Astrocyte (in vitro differentiated cells and primary cell): Measurements from ENCODE around the gene CRTC1. TPM values are rescaled to one million over a fixed set of nuclear protein-coding genes. Genes with fewer than 3 reads are reported as not detected.

Experiments used
- DNase-seq: peaks from one replicate; pipeline ENCODE4 v3.0.0-alpha.2; 2010; ENCODE audit warnings: low read depth
- FAIRE-seq: peaks from 2 replicates; lab custom pipeline; 2011; peaks lifted over from hg19 to GRCh38; lab: Jason Lieb, UNC
- H2AFZ ChIP-seq: 2 replicates; pipeline ENCODE4 v1.6.0; 2012; ENCODE audit warnings: low read depth, low read length, inconsistent platforms
- H3K27ac ChIP-seq: 2 replicates; pipeline ENCODE4 v1.5.1; 2011; ENCODE audit warnings: low read depth, low read length, inconsistent platforms
- H3K27me3 ChIP-seq: 2 replicates; pipeline ENCODE4 v1.6.0; 2011; ENCODE audit warnings: low read length, inconsistent platforms; ENCODE audit not compliant: insufficient read depth
- H3K36me3 ChIP-seq: 2 replicates; pipeline ENCODE4 v1.5.1; 2011; ENCODE audit warnings: low read length, inconsistent platforms; ENCODE audit not compliant: insufficient read depth
- H3K4me1 ChIP-seq: 2 replicates; pipeline ENCODE4 v1.5.1; 2011; ENCODE audit warnings: low read length, inconsistent platforms; ENCODE audit not compliant: insufficient read depth
- H3K4me2 ChIP-seq: 2 replicates; pipeline ENCODE4 v1.6.0; 2012; ENCODE audit warnings: low read length, inconsistent platforms
- H3K4me3 ChIP-seq: 2 replicates; pipeline ENCODE4 v1.5.1; 2011; ENCODE audit warnings: low read depth, mild to moderate bottlenecking, low read length, inconsistent platforms; ENCODE audit not compliant: insufficient read depth
- H3K79me2 ChIP-seq: 2 replicates; pipeline ENCODE4 v1.6.0; 2012; ENCODE audit warnings: mild to moderate bottlenecking, low read length, inconsistent platforms; ENCODE audit not compliant: insufficient read depth
- H3K9ac ChIP-seq: 2 replicates; pipeline ENCODE4 v1.6.0; 2012; ENCODE audit warnings: mild to moderate bottlenecking, low read length, inconsistent platforms
- H3K9me3 ChIP-seq: 2 replicates; pipeline ENCODE4 v1.5.1; 2012; ENCODE audit warnings: low read depth, mild to moderate bottlenecking, low read length, inconsistent platforms; ENCODE audit not compliant: insufficient read depth
- H4K20me1 ChIP-seq: 2 replicates; pipeline ENCODE4 v1.6.0; 2012; ENCODE audit warnings: low read length, inconsistent platforms; ENCODE audit not compliant: insufficient read depth
- H3K27ac Mint-ChIP-seq: one replicate; pipeline ENCODE4 v1.8.0; 2021; ENCODE audit warnings: mild to moderate bottlenecking, mixed read lengths; ENCODE audit not compliant: unreplicated experiment
- H3K27me3 Mint-ChIP-seq: one replicate; pipeline ENCODE4 v1.8.0; 2021; ENCODE audit warnings: low read depth, mixed read lengths; ENCODE audit not compliant: unreplicated experiment
- H3K36me3 Mint-ChIP-seq: one replicate; pipeline ENCODE4 v1.8.0; 2021; ENCODE audit warnings: low read depth, mixed read lengths; ENCODE audit not compliant: unreplicated experiment
- H3K4me1 Mint-ChIP-seq: one replicate; pipeline ENCODE4 v1.8.0; 2021; ENCODE audit warnings: low read depth, mixed read lengths; ENCODE audit not compliant: unreplicated experiment
- H3K4me3 Mint-ChIP-seq: one replicate; pipeline ENCODE4 v1.8.0; 2021; ENCODE audit warnings: mild to moderate bottlenecking, moderate library complexity, mixed read lengths; ENCODE audit not compliant: unreplicated experiment
- H3K9me3 Mint-ChIP-seq: one replicate; pipeline ENCODE4 v1.8.0; 2021; ENCODE audit warnings: mild to moderate bottlenecking, mixed read lengths; ENCODE audit not compliant: unreplicated experiment
- CTCF ChIP-seq: IDR thresholded peaks from 2 replicates; pipeline ENCODE4 v1.5.1; 2011; ENCODE audit warnings: low read depth, mild to moderate bottlenecking, inconsistent platforms, low read length, moderate library complexity; ENCODE audit not compliant: insufficient read depth
- EZH2 ChIP-seq: IDR thresholded peaks from 2 replicates; pipeline ENCODE4 v1.6.1; 2012; ENCODE audit warnings: mild to moderate bottlenecking, low read length, inconsistent platforms; ENCODE audit not compliant: insufficient read depth
- total RNA-seq: library from RNA; stranded (reverse); gene quantifications from 2 replicates; pipeline ENCODE4 v1.2.1, GENCODE V29; 2021

The CRTC1 gene
- total RNA-seq, 1 donor from 2014 or later, result 8.4 TPM

- Mint-ChIP-seq H3K27me3 (peaks cover 5% of the 10 kb centered on the region), H3K27ac (no peak overlapping the region), H3K36me3 (peaks cover 6% of the 10 kb centered on the region), H3K4me1 (peaks cover 7% of the 10 kb centered on the region), H3K9me3 (no peaks in the 10 kb centered on the region), H3K4me3 (peak overlapping the region; percentile 60)
- no peaks in the 10 kb centered on the region for H3K36me3 ChIP-seq
- peaks cover 7% of the 10 kb centered on the region for H3K4me1 ChIP-seq
- H3K4me2 ChIP-seq, result no peak overlapping the region
- no peak overlapping the region for H3K4me3 ChIP-seq
- FAIRE-seq (no peak), DNase-seq (no peak)
- no peak overlapping the region for H3K9ac ChIP-seq
- H2AFZ ChIP-seq, result no peak overlapping the region
- TF ChIP-seq CTCF (no peak), EZH2 (no peak)
- no peaks in the 10 kb centered on the region for H3K79me2 ChIP-seq
- H4K20me1 ChIP-seq, result peaks cover 80% of the 10 kb centered on the region
- no peaks in the 10 kb centered on the region for H3K9me3 ChIP-seq
- H3K27ac ChIP-seq, result no peak overlapping the region
- no peaks in the 10 kb centered on the region for H3K27me3 ChIP-seq
Measured at GRCh38 chr19:18737337-18737953, 54.0 kb downstream of the CRTC1 start.

- Histone ChIP-seq H3K4me3 (no peak overlapping the region), H3K9ac (no peak overlapping the region), H3K9me3 (no peaks in the 10 kb centered on the region), H3K4me2 (no peak overlapping the region), H3K27me3 (no peaks in the 10 kb centered on the region), H3K27ac (no peak overlapping the region), H3K4me1 (peaks cover 6% of the 10 kb centered on the region), H3K36me3 (no peaks in the 10 kb centered on the region), H2AFZ (no peak overlapping the region), H4K20me1 (peaks cover 80% of the 10 kb centered on the region), H3K79me2 (no peaks in the 10 kb centered on the region)
- Mint-ChIP-seq H3K4me3 (peak overlapping the region; percentile 60), H3K4me1 (peaks cover 7% of the 10 kb centered on the region), H3K27ac (no peak overlapping the region), H3K36me3 (peaks cover 5% of the 10 kb centered on the region), H3K9me3 (no peaks in the 10 kb centered on the region), H3K27me3 (peaks cover 4% of the 10 kb centered on the region)
- no peak for FAIRE-seq
- no peak for DNase-seq
- TF ChIP-seq CTCF (no peak), EZH2 (no peak)
Measured at GRCh38 chr19:18737954-18738351, 54.5 kb downstream of the CRTC1 start.

- Histone ChIP-seq H3K4me2 (no peak overlapping the region), H3K4me3 (no peak overlapping the region), H3K27ac (no peak overlapping the region), H4K20me1 (peaks cover 80% of the 10 kb centered on the region), H3K9ac (no peak overlapping the region), H3K4me1 (no peaks in the 10 kb centered on the region), H3K79me2 (no peaks in the 10 kb centered on the region), H3K9me3 (no peaks in the 10 kb centered on the region), H3K36me3 (no peaks in the 10 kb centered on the region), H3K27me3 (no peaks in the 10 kb centered on the region), H2AFZ (no peak overlapping the region)
- Mint-ChIP-seq H3K4me3 (no peak overlapping the region), H3K36me3 (peaks cover 5% of the 10 kb centered on the region), H3K9me3 (no peaks in the 10 kb centered on the region), H3K27ac (no peak overlapping the region), H3K27me3 (peaks cover 3% of the 10 kb centered on the region), H3K4me1 (peaks cover 5% of the 10 kb centered on the region)
- no peak for TF ChIP-seq CTCF
- no peak for TF ChIP-seq EZH2
- FAIRE-seq (no peak), DNase-seq (no peak)
Measured at GRCh38 chr19:18738961-18739690, 55.6 kb downstream of the CRTC1 start.
